ENCODE results near the gene CAB39. TPM values are rescaled to one million over a fixed set of nuclear protein-coding genes. Genes with fewer than 3 reads are reported as not detected.

The CAB39 gene
- total RNA-seq, 1 experiment from 2014 or later, result 52.5 TPM

GRCh38 chr2:230731512-230731911 lies 18.9 kb downstream of the CAB39 start:
- H3K36me3 ChIP-seq (ENCODE audit: low read depth, low read length), result no peaks in the 10 kb centered on the region
- H3K9me3 ChIP-seq (ENCODE audit: low read length), result no peaks in the 10 kb centered on the region
- no peak overlapping the region for H2AFZ ChIP-seq (ENCODE audit: low read length)
- no peak for TF ChIP-seq EZH2 (IDR thresholded peaks at IDR 0.05; ENCODE audit: low read length, unreplicated experiment)
- TF ChIP-seq EZH2phosphoT487 (IDR thresholded peaks at IDR 0.05; ENCODE audit: borderline replicate concordance, low read length), result no peak
- no peak for TF ChIP-seq CTCF (conservative IDR thresholded peaks at IDR 0.05; ENCODE audit: low read depth, low read length)
- H3K27ac ChIP-seq (ENCODE audit: low read length), result no peak overlapping the region
- H3K4me3 ChIP-seq (ENCODE audit: low read length), result no peak overlapping the region
- ATAC-seq, result no peak
- no peaks in the 10 kb centered on the region for H3F3A ChIP-seq (ENCODE audit: low read length, unreplicated experiment)
- no peak for DNase-seq
- no peak overlapping the region for H3K4me2 ChIP-seq (ENCODE audit: low read length)
- no peak overlapping the region for H3K9ac ChIP-seq (ENCODE audit: low read length)
- intact Hi-C loops (cut with micrococcal nuclease), result no loop called here
- H3K9me2 ChIP-seq (replicated peaks; ENCODE audit: low read length), result no peaks in the 10 kb centered on the region
- no TSS peak for BruUV-seq (replicated peaks)
- peaks cover 16% of the 10 kb centered on the region for H4K20me1 ChIP-seq (ENCODE audit: low read length)
- no peaks in the 10 kb centered on the region for H3K27me3 ChIP-seq (ENCODE audit: low read length)
- H3K79me2 ChIP-seq (ENCODE audit: low read length), result peaks cover 98% of the 10 kb centered on the region
- H3K4me1 ChIP-seq (ENCODE audit: insufficient read depth, low read length), result peaks cover 14% of the 10 kb centered on the region
- ChIA-PET CTCF (no interaction called here), POLR2A (ENCODE audit: unreplicated experiment) (no interaction called here)

GRCh38 chr2:230732914-230733401 lies 20.3 kb downstream of the CAB39 start:
- TF ChIP-seq EZH2phosphoT487 (IDR thresholded peaks at IDR 0.05; ENCODE audit: borderline replicate concordance, low read length) (no peak), CTCF (conservative IDR thresholded peaks at IDR 0.05; ENCODE audit: low read depth, low read length) (no peak), EZH2 (IDR thresholded peaks at IDR 0.05; ENCODE audit: low read length, unreplicated experiment) (no peak)
- no peak overlapping the region for H3K27ac ChIP-seq (ENCODE audit: low read length)
- no peaks in the 10 kb centered on the region for H3K27me3 ChIP-seq (ENCODE audit: low read length)
- no peaks in the 10 kb centered on the region for H3K9me3 ChIP-seq (ENCODE audit: low read length)
- H3K4me1 ChIP-seq (ENCODE audit: insufficient read depth, low read length), result peaks cover 29% of the 10 kb centered on the region
- ChIA-PET CTCF (no interaction called here), POLR2A (ENCODE audit: unreplicated experiment) (no interaction called here)
- ATAC-seq, result no peak
- H3K79me2 ChIP-seq (ENCODE audit: low read length), result peaks cover 99% of the 10 kb centered on the region
- H3K9ac ChIP-seq (ENCODE audit: low read length), result no peak overlapping the region
- H3K4me2 ChIP-seq (ENCODE audit: low read length), result no peak overlapping the region
- no TSS peak for BruUV-seq (replicated peaks)
- no peak overlapping the region for H3K4me3 ChIP-seq (ENCODE audit: low read length)
- peaks cover 12% of the 10 kb centered on the region; the same call in 1 of the 2 replicates for H4K20me1 ChIP-seq (ENCODE audit: low read length)
- DNase-seq, result no peak
- H3K36me3 ChIP-seq (ENCODE audit: low read depth, low read length), result no peaks in the 10 kb centered on the region
- no peaks in the 10 kb centered on the region for H3K9me2 ChIP-seq (replicated peaks; ENCODE audit: low read length)
- H3F3A ChIP-seq (ENCODE audit: low read length, unreplicated experiment), result peaks cover 5% of the 10 kb centered on the region
- no peak overlapping the region for H2AFZ ChIP-seq (ENCODE audit: low read length)
- intact Hi-C loops (cut with micrococcal nuclease), result no loop called here

GRCh38 chr2:230734247-230735175 lies 21.9 kb downstream of the CAB39 start:
- no peak for TF ChIP-seq EZH2phosphoT487 (IDR thresholded peaks at IDR 0.05; ENCODE audit: borderline replicate concordance, low read length)
- no peak for TF ChIP-seq CTCF (conservative IDR thresholded peaks at IDR 0.05; ENCODE audit: low read depth, low read length)
- TF ChIP-seq EZH2 (IDR thresholded peaks at IDR 0.05; ENCODE audit: low read length, unreplicated experiment), result no peak
- intact Hi-C loops (cut with micrococcal nuclease), result no loop called here
- peaks cover 43% of the 10 kb centered on the region for H3K4me1 ChIP-seq (ENCODE audit: insufficient read depth, low read length)
- ChIA-PET POLR2A (ENCODE audit: unreplicated experiment) (no interaction called here), CTCF (no interaction called here)
- H3K79me2 ChIP-seq (ENCODE audit: low read length), result peaks cover 98% of the 10 kb centered on the region
- peaks cover 13% of the 10 kb centered on the region for H3F3A ChIP-seq (ENCODE audit: low read length, unreplicated experiment)
- peaks cover 7% of the 10 kb centered on the region; the same call in 1 of the 2 replicates for H4K20me1 ChIP-seq (ENCODE audit: low read length)
- no peak overlapping the region for H2AFZ ChIP-seq (ENCODE audit: low read length)
- BruUV-seq (replicated peaks), result no TSS peak
- no peaks in the 10 kb centered on the region for H3K36me3 ChIP-seq (ENCODE audit: low read depth, low read length)
- H3K9ac ChIP-seq (ENCODE audit: low read length), result no peak overlapping the region
- no peak overlapping the region for H3K4me2 ChIP-seq (ENCODE audit: low read length)
- H3K9me3 ChIP-seq (ENCODE audit: low read length), result no peaks in the 10 kb centered on the region
- H3K9me2 ChIP-seq (replicated peaks; ENCODE audit: low read length), result no peaks in the 10 kb centered on the region
- ATAC-seq (no peak), DNase-seq (no peak)
- H3K27ac ChIP-seq (ENCODE audit: low read length), result no peak overlapping the region
- no peak overlapping the region for H3K4me3 ChIP-seq (ENCODE audit: low read length)
- H3K27me3 ChIP-seq (ENCODE audit: low read length), result no peaks in the 10 kb centered on the region

Data from PC-3 (cell line).